ENCODE results near the gene MX1. TPM values are rescaled to one million over a fixed set of nuclear protein-coding genes. Genes with fewer than 3 reads are reported as not detected.
A peak's percentile ranks its signal among the peaks of the same experiment; 100 is the strongest.

MX1 gene
- total RNA-seq, 1 donor from 2014 or later: 14.9 TPM

GRCh38 chr21:41480086-41480690, 54.1 kb downstream of the MX1 start:
- intact Hi-C loops (cut with micrococcal nuclease): no loop called here
- ATAC-seq (no peak), DNase-seq (no peak)

GRCh38 chr21:41481191-41481590, 55.2 kb downstream of the MX1 start:
- ATAC-seq: no peak
- no peak for DNase-seq
- intact Hi-C loops (cut with micrococcal nuclease): no loop called here

GRCh38 chr21:41482301-41482700, 56.3 kb downstream of the MX1 start:
- ATAC-seq: no peak
- intact Hi-C loops (cut with micrococcal nuclease): no loop called here
- no peak for DNase-seq

GRCh38 chr21:41482980-41483379, 56.9 kb downstream of the MX1 start:
- intact Hi-C loops (cut with micrococcal nuclease): no loop called here
- DNase-seq: no peak
- ATAC-seq: no peak

GRCh38 chr21:41483415-41483814, 57.4 kb downstream of the MX1 start:
- no peak for ATAC-seq
- intact Hi-C loops (cut with micrococcal nuclease): no loop called here
- no peak for DNase-seq

GRCh38 chr21:41483973-41484372, 57.9 kb downstream of the MX1 start:
- intact Hi-C loops (cut with micrococcal nuclease): no loop called here
- DNase-seq (no peak), ATAC-seq (no peak)

- no peak for ATAC-seq
- no peak for DNase-seq
- intact Hi-C loops (cut with micrococcal nuclease): no loop called here
Observed at GRCh38 chr21:41487082-41487481, 61.0 kb downstream of the MX1 start.

GRCh38 chr21:41488080-41488479, 62.0 kb downstream of the MX1 start:
- intact Hi-C loops (cut with micrococcal nuclease): no loop called here
- ATAC-seq (no peak), DNase-seq (peak; percentile 28)

GRCh38 chr21:41489329-41489728, 63.3 kb downstream of the MX1 start:
- DNase-seq (no peak), ATAC-seq (no peak)
- intact Hi-C loops (cut with micrococcal nuclease): no loop called here

GRCh38 chr21:41490330-41490729, 64.3 kb downstream of the MX1 start:
- ATAC-seq (no peak), DNase-seq (no peak)
- intact Hi-C loops (cut with micrococcal nuclease): no loop called here

- intact Hi-C loops (cut with micrococcal nuclease): no loop called here
- ATAC-seq: no peak
- DNase-seq: no peak
Observed at GRCh38 chr21:41491412-41491811, 65.4 kb downstream of the MX1 start.

GRCh38 chr21:41494242-41494641, 68.2 kb downstream of the MX1 start:
- DNase-seq (no peak), ATAC-seq (no peak)
- intact Hi-C loops (cut with micrococcal nuclease): no loop called here

GRCh38 chr21:41497008-41497407, 71.0 kb downstream of the MX1 start:
- ATAC-seq (no peak), DNase-seq (no peak)
- intact Hi-C loops (cut with micrococcal nuclease): no loop called here

GRCh38 chr21:41497788-41498187, 71.7 kb downstream of the MX1 start:
- ATAC-seq (no peak), DNase-seq (no peak)
- intact Hi-C loops (cut with micrococcal nuclease): no loop called here

GRCh38 chr21:41499920-41500319, 73.9 kb downstream of the MX1 start:
- no peak for ATAC-seq
- intact Hi-C loops (cut with micrococcal nuclease): no loop called here
- no peak for DNase-seq

GRCh38 chr21:41500363-41500762, 74.3 kb downstream of the MX1 start:
- no peak for DNase-seq
- intact Hi-C loops (cut with micrococcal nuclease): no loop called here

GRCh38 chr21:41500931-41501381, 74.9 kb downstream of the MX1 start:
- intact Hi-C loops (cut with micrococcal nuclease): no loop called here
- ATAC-seq (no peak), DNase-seq (no peak)

More at GRCh38 chr21:41500363-41500762, 74.3 kb downstream of the MX1 start:
- no peak for ATAC-seq

GRCh38 chr21:41501919-41502318, 75.9 kb downstream of the MX1 start:
- DNase-seq: no peak
- intact Hi-C loops (cut with micrococcal nuclease): no loop called here
- no peak for ATAC-seq

GRCh38 chr21:41503331-41503730, 77.3 kb downstream of the MX1 start:
- intact Hi-C loops (cut with micrococcal nuclease): no loop called here
- DNase-seq: no peak
- ATAC-seq: no peak

GRCh38 chr21:41504030-41504429, 78.0 kb downstream of the MX1 start:
- intact Hi-C loops (cut with micrococcal nuclease): no loop called here
- ATAC-seq (no peak), DNase-seq (no peak)

GRCh38 chr21:41506005-41506594, 80.1 kb downstream of the MX1 start:
- ATAC-seq (no peak), DNase-seq (no peak)
- intact Hi-C loops (cut with micrococcal nuclease): no loop called here

Measured in left ventricle myocardium superior (tissue), 1 donor.